ENCODE results near the gene AP3S2. TPM values are rescaled to one million over a fixed set of nuclear protein-coding genes. Genes with fewer than 3 reads are reported as not detected.
A peak's percentile ranks its signal among the peaks of the same experiment; 100 is the strongest.

The AP3S2 gene
- polyA plus RNA-seq, 1 experiment: 23.5 TPM

- peak overlapping the region; percentile 80 for H3K4me3 ChIP-seq (ENCODE audit: low read depth, low read length)
- H3K36me3 ChIP-seq (ENCODE audit: control insufficient read depth, insufficient read depth, low read length): peaks cover 7% of the 10 kb centered on the region; the same call in 1 of the 2 replicates
- ChIA-PET CTCF (interaction anchor here (0.7 to 2.5 kb wide), 6 partner anchors 22 to 74 kb away, joined by 3 to 13 read pairs (median 4); no protein-coding TSS in a partner anchor), POLR2A (interaction anchor here (1.3 kb wide), 1 partner anchor 23 kb away, joined by 6 read pairs; no protein-coding TSS in a partner anchor)
- H3K27me3 ChIP-seq (ENCODE audit: control insufficient read depth, insufficient read depth, low read length): no peaks in the 10 kb centered on the region
- no peak for DNase-seq (ENCODE audit: low read depth)
- no peak for TF ChIP-seq CTCF (IDR thresholded peaks at IDR 0.05; ENCODE audit: insufficient read depth, low read depth, low read length)
Observed at GRCh38 chr15:89814112-89814742, 79.6 kb downstream of the AP3S2 start.

- POLR2A ChIA-PET: no interaction called here
- no peak for TF ChIP-seq CTCF (IDR thresholded peaks at IDR 0.05; ENCODE audit: insufficient read depth, low read depth, low read length)
- Histone ChIP-seq H3K4me3 (ENCODE audit: low read depth, low read length) (peak overlapping the region; percentile 80), H3K27me3 (ENCODE audit: control insufficient read depth, insufficient read depth, low read length) (no peaks in the 10 kb centered on the region), H3K36me3 (ENCODE audit: control insufficient read depth, insufficient read depth, low read length) (peaks cover 9% of the 10 kb centered on the region)
- CTCF ChIA-PET: interaction anchor here (0.9 to 3.0 kb wide), 6 partner anchors 25 to 75 kb away, joined by 3 to 16 read pairs (median 10); no protein-coding TSS in a partner anchor
- no peak for DNase-seq (ENCODE audit: low read depth)
Observed at GRCh38 chr15:89813381-89814111, 80.2 kb downstream of the AP3S2 start.

GRCh38 chr15:89812847-89813320, 80.9 kb downstream of the AP3S2 start:
- CTCF ChIA-PET: interaction anchor here (0.9 to 3.0 kb wide), 5 partner anchors 37 to 75 kb away, joined by 3 to 16 read pairs (median 7); partner anchors contain the start of gene MESP2
- DNase-seq (ENCODE audit: low read depth): no peak
- Histone ChIP-seq H3K36me3 (ENCODE audit: control insufficient read depth, insufficient read depth, low read length) (peaks cover 14% of the 10 kb centered on the region), H3K4me3 (ENCODE audit: low read depth, low read length) (peak overlapping the region; percentile 80), H3K27me3 (ENCODE audit: control insufficient read depth, insufficient read depth, low read length) (no peaks in the 10 kb centered on the region)
- no peak for TF ChIP-seq CTCF (IDR thresholded peaks at IDR 0.05; ENCODE audit: insufficient read depth, low read depth, low read length)
- POLR2A ChIA-PET: no interaction called here

GRCh38 chr15:89812011-89812846, 81.6 kb downstream of the AP3S2 start:
- Histone ChIP-seq H3K36me3 (ENCODE audit: control insufficient read depth, insufficient read depth, low read length) (peaks cover 15% of the 10 kb centered on the region), H3K27me3 (ENCODE audit: control insufficient read depth, insufficient read depth, low read length) (no peaks in the 10 kb centered on the region), H3K4me3 (ENCODE audit: low read depth, low read length) (peak overlapping the region; percentile 80)
- TF ChIP-seq CTCF (IDR thresholded peaks at IDR 0.05; ENCODE audit: insufficient read depth, low read depth, low read length): no peak
- no peak for DNase-seq (ENCODE audit: low read depth)
- CTCF ChIA-PET: interaction anchor here (0.8 to 3.0 kb wide), 7 partner anchors 10 to 76 kb away, joined by 3 to 16 read pairs (median 4); partner anchors contain the start of gene MESP2
- POLR2A ChIA-PET: interaction anchor here (0.6 kb wide), 1 partner anchor 15 kb away, joined by 10 read pairs; no protein-coding TSS in a partner anchor

Measured in BJ (cell line).